ENCODE data around the gene DNAL1. TPM values are rescaled to one million over a fixed set of nuclear protein-coding genes. Genes with fewer than 3 reads are reported as not detected.
A peak's percentile ranks its signal among the peaks of the same experiment; 100 is the strongest.

The DNAL1 gene
- total RNA-seq, 1 donor from 2014 or later: 29.4 TPM

- Histone ChIP-seq H3K9me3 (ENCODE audit: low read depth) (no peaks in the 10 kb centered on the region), H3K27me3 (peaks cover 4% of the 10 kb centered on the region), H3K4me1 (peaks cover 15% of the 10 kb centered on the region), H3K79me2 (ENCODE audit: low read depth) (peaks cover 29% of the 10 kb centered on the region), H3K27ac (no peak overlapping the region), H4K20me1 (ENCODE audit: low read depth) (peaks cover 29% of the 10 kb centered on the region), H3K4me3 (no peak overlapping the region), H3K9ac (no peak overlapping the region), H2AFZ (replicated peaks) (no peak overlapping the region), H3K4me2 (no peak overlapping the region), H3K36me3 (no peaks in the 10 kb centered on the region), H3F3A (ENCODE audit: low read depth) (peaks cover 12% of the 10 kb centered on the region)
- Mint-ChIP-seq H3K36me3 (peaks cover 6% of the 10 kb centered on the region), H3K4me3 (peak overlapping the region; percentile 44), H3K4me1 (peaks cover 39% of the 10 kb centered on the region), H3K27ac (no peak overlapping the region), H3K27me3 (ENCODE audit: insufficient read depth, low read depth) (peaks cover 16% of the 10 kb centered on the region), H3K9me3 (no peaks in the 10 kb centered on the region)
- no peak for DNase-seq (ENCODE audit: low spot score)
- TF ChIP-seq EZH2phosphoT487 (IDR thresholded peaks at IDR 0.05): no peak
- TF ChIP-seq EZH2 (IDR thresholded peaks at IDR 0.05): no peak
- TF ChIP-seq CTCF (IDR thresholded peaks at IDR 0.05): no peak
These were observed 65.2 kb downstream of the DNAL1 start for GRCh38 chr14:73709904-73710469.

GRCh38 chr14:73710737-73711136 lies 66.0 kb downstream of the DNAL1 start:
- no peak overlapping the region for H3K4me3 Mint-ChIP-seq
- Histone ChIP-seq H3K4me1 (peaks cover 17% of the 10 kb centered on the region), H3K79me2 (ENCODE audit: low read depth) (peaks cover 29% of the 10 kb centered on the region), H4K20me1 (ENCODE audit: low read depth) (peaks cover 37% of the 10 kb centered on the region), H3K36me3 (no peaks in the 10 kb centered on the region), H3K4me3 (no peak overlapping the region), H3K27ac (no peak overlapping the region), H3K27me3 (peaks cover 11% of the 10 kb centered on the region), H3K4me2 (no peak overlapping the region), H3K9me3 (ENCODE audit: low read depth) (no peaks in the 10 kb centered on the region), H3K9ac (no peak overlapping the region), H2AFZ (replicated peaks) (no peak overlapping the region), H3F3A (ENCODE audit: low read depth) (peaks cover 19% of the 10 kb centered on the region)
- no peak for TF ChIP-seq CTCF (IDR thresholded peaks at IDR 0.05)
- no peak for TF ChIP-seq EZH2phosphoT487 (IDR thresholded peaks at IDR 0.05)
- no peak for TF ChIP-seq EZH2 (IDR thresholded peaks at IDR 0.05)
- peaks cover 16% of the 10 kb centered on the region for H3K27me3 Mint-ChIP-seq (ENCODE audit: insufficient read depth, low read depth)
- DNase-seq (ENCODE audit: low spot score): no peak
- H3K27ac Mint-ChIP-seq: no peak overlapping the region
- peaks cover 41% of the 10 kb centered on the region for H3K4me1 Mint-ChIP-seq
- H3K9me3 Mint-ChIP-seq: no peaks in the 10 kb centered on the region
- H3K36me3 Mint-ChIP-seq: peaks cover 8% of the 10 kb centered on the region

- Histone ChIP-seq H3K27me3 (peaks cover 11% of the 10 kb centered on the region), H3K4me1 (peaks cover 25% of the 10 kb centered on the region), H3K36me3 (no peaks in the 10 kb centered on the region), H3F3A (ENCODE audit: low read depth) (peaks cover 19% of the 10 kb centered on the region), H3K9me3 (ENCODE audit: low read depth) (no peaks in the 10 kb centered on the region), H3K27ac (no peak overlapping the region), H2AFZ (replicated peaks) (no peak overlapping the region), H3K4me3 (peak overlapping the region; percentile 75), H4K20me1 (ENCODE audit: low read depth) (peaks cover 48% of the 10 kb centered on the region), H3K79me2 (ENCODE audit: low read depth) (peaks cover 33% of the 10 kb centered on the region), H3K9ac (no peak overlapping the region), H3K4me2 (peak overlapping the region; percentile 90)
- Mint-ChIP-seq H3K4me3 (peak overlapping the region; percentile 99), H3K27me3 (ENCODE audit: insufficient read depth, low read depth) (peaks cover 10% of the 10 kb centered on the region), H3K27ac (peak overlapping the region; percentile 28), H3K4me1 (peaks cover 42% of the 10 kb centered on the region), H3K36me3 (peaks cover 10% of the 10 kb centered on the region), H3K9me3 (no peaks in the 10 kb centered on the region)
- DNase-seq (ENCODE audit: low spot score): no peak
- TF ChIP-seq EZH2phosphoT487 (IDR thresholded peaks at IDR 0.05) (no peak), EZH2 (IDR thresholded peaks at IDR 0.05) (no peak), CTCF (IDR thresholded peaks at IDR 0.05) (no peak)
These were observed 67.3 kb downstream of the DNAL1 start for GRCh38 chr14:73712071-73712506.
